Stomach smooth muscle (tissue), 2 donors: ENCODE data around the gene PIK3CG.
"Not testable (repeated sequence)": the region's sequence is repeated elsewhere in the genome, so short reads cannot be mapped to it uniquely, and the experiment has no call there.

Experiments used
- H3K27ac ChIP-seq: one replicate; pipeline ENCODE4 v1.7.0; 2013; ENCODE audit warnings: mild to moderate bottlenecking, low read length, inconsistent platforms
- H3K27me3 ChIP-seq, 2 donors: one replicate each; pipeline ENCODE4 v1.7.0; 2013; ENCODE audit warnings: low read length in 2 of 2; ENCODE audit not compliant: insufficient read depth in 2 of 2, control insufficient read depth in 1 of 2
- H3K36me3 ChIP-seq, 2 donors: one replicate each; pipeline ENCODE4 v1.7.0; 2013; ENCODE audit warnings: low read length in 2 of 2; ENCODE audit not compliant: control insufficient read depth in 2 of 2, insufficient read depth in 2 of 2
- H3K4me1 ChIP-seq: one replicate; pipeline ENCODE4 v1.7.0; 2013; ENCODE audit warnings: low read length; ENCODE audit not compliant: control insufficient read depth, insufficient read depth
- H3K4me3 ChIP-seq, 2 donors: one replicate each; pipeline ENCODE4 v1.7.0; 2013; ENCODE audit warnings: low read length in 2 of 2
- H3K9ac ChIP-seq, 2 donors: one replicate each; pipeline ENCODE4 v1.7.0; 2013; ENCODE audit warnings: low read length in 2 of 2, mild to moderate bottlenecking in 1 of 2
- H3K9me3 ChIP-seq, 2 donors: one replicate each; pipeline ENCODE4 v1.7.0; 2013; ENCODE audit warnings: low read length in 2 of 2; ENCODE audit not compliant: control insufficient read depth in 2 of 2
- donor health status: healthy.
- donor health status: Pancreatic carcinoma.

Gene PIK3CG

GRCh38 chr7:106836816-106837215 lies 28.3 kb upstream of the PIK3CG start:
- Histone ChIP-seq H3K4me1 (no peaks in the 10 kb centered on the region), H3K9ac (no peak overlapping the region), H3K4me3 (no peak overlapping the region), H3K27ac (no peak overlapping the region), H3K27me3 (no peaks in the 10 kb centered on the region), H3K9me3 (no peaks in the 10 kb centered on the region), H3K36me3 (no peaks in the 10 kb centered on the region)

GRCh38 chr7:106839511-106839910 lies 25.6 kb upstream of the PIK3CG start:
- H3K4me1 ChIP-seq, result no peaks in the 10 kb centered on the region
- H3K36me3 ChIP-seq, result no peaks in the 10 kb centered on the region
- H3K9ac ChIP-seq, result no peak overlapping the region
- peaks cover 0 to 2% of the 10 kb centered on the region in 2 donors for H3K27me3 ChIP-seq
- no peaks in the 10 kb centered on the region for H3K9me3 ChIP-seq
- no peak overlapping the region for H3K4me3 ChIP-seq
- H3K27ac ChIP-seq, result no peak overlapping the region

DNA sequence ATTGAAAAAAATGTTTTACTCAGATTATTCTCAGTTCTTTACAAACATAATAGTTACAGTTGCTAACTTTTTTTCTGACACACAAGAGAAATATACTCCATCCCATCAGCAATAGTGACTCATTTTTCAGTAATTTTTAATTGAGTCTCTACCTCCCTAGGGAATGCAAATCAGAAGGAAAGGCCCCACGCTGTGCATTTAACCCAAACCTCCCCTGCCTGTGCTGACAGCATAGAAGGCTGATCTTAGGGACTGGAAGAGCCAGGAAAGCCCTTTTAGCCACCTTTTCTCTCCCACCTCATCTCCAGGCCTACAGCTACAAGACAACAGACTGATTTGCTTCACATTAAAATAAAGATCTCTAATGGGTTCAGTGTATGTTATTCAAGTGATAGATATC lies 24.7 kb upstream of the PIK3CG start:
- H3K27ac ChIP-seq, result no peak overlapping the region
- H3K4me3 ChIP-seq, result no peak overlapping the region
- H3K4me1 ChIP-seq, result no peaks in the 10 kb centered on the region
- peaks cover 0 to 2% of the 10 kb centered on the region in 2 donors for H3K27me3 ChIP-seq
- no peak overlapping the region for H3K9ac ChIP-seq
- H3K36me3 ChIP-seq, result no peaks in the 10 kb centered on the region
- H3K9me3 ChIP-seq, result no peaks in the 10 kb centered on the region

DNA sequence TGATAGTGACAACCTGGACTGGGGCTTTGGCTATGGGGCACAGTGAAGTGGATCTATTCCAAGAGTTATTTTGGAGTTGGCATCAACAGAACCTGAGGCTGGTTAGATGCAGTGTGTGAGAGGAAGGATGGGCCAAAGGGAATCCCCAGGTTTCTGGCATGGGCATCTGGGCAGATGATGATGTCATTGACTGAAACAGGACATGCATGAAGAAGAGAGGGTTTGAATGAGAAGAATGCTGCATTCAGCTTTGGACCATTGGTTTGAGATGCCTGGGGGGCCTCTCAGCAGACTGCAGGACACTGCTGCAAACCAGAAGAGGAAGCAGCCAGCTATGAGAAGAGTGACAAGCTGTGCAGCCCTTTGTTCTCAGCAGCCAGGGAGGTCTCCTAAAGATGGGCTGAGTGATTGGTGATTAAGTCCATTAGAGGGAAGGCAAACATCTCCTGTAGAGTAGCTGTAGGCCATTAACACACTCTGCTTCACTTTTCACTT lies 23.1 kb upstream of the PIK3CG start:
- H3K36me3 ChIP-seq, result no peaks in the 10 kb centered on the region
- no peak overlapping the region for H3K4me3 ChIP-seq
- H3K9me3 ChIP-seq, result no peaks in the 10 kb centered on the region
- peaks cover 0 to 2% of the 10 kb centered on the region in 2 donors for H3K27me3 ChIP-seq
- no peaks in the 10 kb centered on the region for H3K4me1 ChIP-seq
- H3K9ac ChIP-seq, result no peak overlapping the region
- no peak overlapping the region for H3K27ac ChIP-seq

DNA sequence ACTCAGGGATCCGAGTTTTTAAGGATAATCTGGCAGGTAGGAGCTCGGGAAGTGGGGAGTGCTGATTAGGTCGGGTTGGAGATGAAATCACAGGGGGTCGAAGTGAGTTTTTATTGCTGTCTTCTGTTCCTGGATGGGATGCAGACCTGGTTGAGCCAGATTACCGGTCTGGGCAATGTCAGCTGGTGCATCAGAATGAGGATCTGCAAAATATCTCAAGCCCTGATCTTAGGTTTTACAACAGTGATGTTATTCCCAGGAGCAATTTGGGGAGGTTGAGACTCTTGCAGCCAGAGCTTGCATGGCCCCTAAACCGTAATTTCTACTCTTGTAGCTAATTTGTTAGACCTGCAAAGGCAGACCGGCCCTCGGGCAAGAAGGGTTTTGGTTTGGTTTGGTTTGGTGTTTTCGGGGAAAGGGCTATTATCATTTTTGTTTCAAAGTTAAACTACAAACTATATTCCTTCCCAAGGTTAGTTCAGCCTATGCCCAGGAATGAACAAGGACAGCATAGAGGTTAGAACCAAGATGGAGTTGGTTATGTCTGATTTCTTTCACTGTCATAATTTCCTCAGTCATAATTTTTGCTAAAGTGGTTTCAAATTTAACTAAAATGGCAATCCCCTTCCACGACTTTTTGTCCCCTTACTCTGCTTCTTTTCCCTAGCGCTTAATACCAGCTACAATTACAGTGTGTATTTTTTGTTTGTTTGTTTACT lies 20.6 kb upstream of the PIK3CG start:
- H3K9ac ChIP-seq, result no peak overlapping the region
- H3K4me3 ChIP-seq, result no peak overlapping the region

DNA sequence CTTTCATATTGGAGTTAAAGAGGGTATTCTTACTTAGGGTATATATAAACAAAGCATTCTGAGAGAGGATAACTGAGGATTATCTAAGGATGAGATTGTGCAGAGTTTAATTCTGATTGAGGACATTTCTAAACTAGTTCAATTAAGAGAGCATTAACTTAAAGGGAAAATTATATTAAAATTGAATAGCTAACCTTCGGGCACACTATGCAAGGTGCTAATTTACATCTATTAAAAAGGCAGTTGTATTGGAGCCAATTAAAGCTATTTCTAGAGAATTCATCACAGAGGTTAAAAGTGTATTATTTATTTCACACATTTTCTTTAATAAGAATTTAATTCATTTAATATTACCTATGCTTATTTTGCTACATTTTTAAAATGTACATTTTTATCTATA lies 17.0 kb upstream of the PIK3CG start:
- H3K27me3 ChIP-seq, result peaks cover 0 to 2% of the 10 kb centered on the region in 2 donors
- H3K27ac ChIP-seq, result no peak overlapping the region
- H3K4me1 ChIP-seq, result no peaks in the 10 kb centered on the region
- no peak overlapping the region for H3K4me3 ChIP-seq
- H3K9me3 ChIP-seq, result no peaks in the 10 kb centered on the region
- H3K9ac ChIP-seq, result no peak overlapping the region
- H3K36me3 ChIP-seq, result no peaks in the 10 kb centered on the region

More for the DNA sequence above, 20.6 kb upstream of the PIK3CG start:
- Histone ChIP-seq H3K27me3 (peaks cover 0 to 2% of the 10 kb centered on the region in 2 donors), H3K9me3 (no peaks in the 10 kb centered on the region), H3K4me1 (no peaks in the 10 kb centered on the region), H3K36me3 (no peaks in the 10 kb centered on the region), H3K27ac (no peak overlapping the region)

GRCh38 chr7:106848851-106849442 lies 16.1 kb upstream of the PIK3CG start:
- H3K9me3 ChIP-seq, result no peaks in the 10 kb centered on the region
- H3K27me3 ChIP-seq, result peaks cover 0 to 2% of the 10 kb centered on the region in 2 donors
- H3K27ac ChIP-seq, result no peak overlapping the region
- H3K4me3 ChIP-seq, result no peak overlapping the region
- H3K9ac ChIP-seq, result no peak overlapping the region
- no peaks in the 10 kb centered on the region for H3K4me1 ChIP-seq
- no peaks in the 10 kb centered on the region for H3K36me3 ChIP-seq

GRCh38 chr7:106851632-106852031 lies 13.4 kb upstream of the PIK3CG start:
- H3K36me3 ChIP-seq, H3K4me3 ChIP-seq, H3K27me3 ChIP-seq, H3K9ac ChIP-seq, H3K4me1 ChIP-seq, H3K27ac ChIP-seq, H3K9me3 ChIP-seq: not testable (repeated sequence)

DNA sequence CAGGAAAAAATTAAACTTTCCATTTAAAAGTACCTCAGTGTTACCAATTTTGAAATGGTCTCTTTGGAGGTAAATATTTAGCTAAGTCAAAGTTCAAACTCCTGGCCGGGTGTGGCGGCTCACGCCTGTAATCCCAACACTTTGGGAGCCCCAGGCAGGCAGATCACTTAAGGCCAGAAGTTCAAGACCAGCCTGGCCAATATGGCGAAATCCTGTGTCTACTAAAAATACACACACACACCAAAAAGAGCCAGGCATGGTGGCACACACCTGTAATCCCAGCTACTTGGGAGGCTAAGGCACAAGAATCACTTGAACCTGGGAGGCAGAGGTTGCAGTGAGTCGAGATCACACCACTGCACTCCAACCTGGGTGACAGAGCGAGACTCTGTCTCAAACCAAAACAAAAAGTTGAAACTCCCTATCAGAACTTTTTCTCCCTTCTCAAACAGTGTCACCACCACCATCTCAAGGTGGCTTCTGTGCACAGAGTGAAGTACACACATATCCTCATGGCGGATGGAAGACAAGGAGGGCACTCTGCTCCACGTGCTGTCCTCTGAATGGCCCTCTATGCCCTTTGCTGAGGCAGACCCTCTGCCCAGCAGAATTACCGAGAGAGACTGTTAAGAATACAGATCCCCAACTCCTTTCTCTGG lies 11.7 kb upstream of the PIK3CG start:
- Histone ChIP-seq H3K9ac (no peak overlapping the region), H3K27ac (no peak overlapping the region), H3K36me3 (no peaks in the 10 kb centered on the region), H3K4me1 (no peaks in the 10 kb centered on the region), H3K9me3 (no peaks in the 10 kb centered on the region), H3K27me3 (no peaks in the 10 kb centered on the region), H3K4me3 (no peak overlapping the region)

DNA sequence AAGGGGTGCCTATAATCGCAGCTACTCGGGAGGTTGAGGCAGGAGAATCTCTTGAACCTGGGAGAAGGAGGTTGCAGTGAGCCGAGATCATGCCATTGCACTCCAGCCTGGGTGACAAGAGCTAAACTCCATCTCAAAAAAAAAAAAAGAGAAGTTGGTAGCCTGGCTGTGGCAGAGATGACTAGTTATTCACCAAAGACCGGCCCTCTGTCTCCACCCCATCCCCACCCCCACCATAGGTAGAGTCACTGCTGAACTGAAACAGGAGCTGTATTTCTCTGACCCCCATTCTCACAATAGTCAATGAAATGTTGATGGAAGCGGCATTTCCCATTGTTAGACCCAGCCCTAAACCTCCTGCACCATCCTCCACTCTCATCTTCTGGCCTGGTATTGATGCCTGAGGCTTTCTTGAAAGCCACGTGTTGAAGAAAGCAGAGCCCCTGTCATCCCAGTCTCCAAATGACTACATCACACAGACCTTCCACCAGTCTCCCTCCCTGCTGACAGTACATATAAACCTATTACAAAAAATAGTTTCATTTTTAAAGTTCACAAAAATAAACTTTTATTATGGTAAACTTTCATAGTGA lies 9.4 kb upstream of the PIK3CG start:
- H3K4me1 ChIP-seq, result peaks cover 3% of the 10 kb centered on the region
- H3K27ac ChIP-seq, result no peak overlapping the region
- no peaks in the 10 kb centered on the region for H3K9me3 ChIP-seq
- H3K9ac ChIP-seq, result no peak overlapping the region
- no peaks in the 10 kb centered on the region for H3K27me3 ChIP-seq
- no peaks in the 10 kb centered on the region for H3K36me3 ChIP-seq
- H3K4me3 ChIP-seq, result no peak overlapping the region
